HEK293 (cell line): ENCODE data around the gene AMT.

Experiments
- GLI2 ChIP-seq: fragments of 450-650 bp; formaldehyde crosslinking; IDR thresholded peaks from 2 replicates; pipeline ENCODE4; 2017; ENCODE audit warnings: missing biosample characterization, missing genetic modification characterization, low read depth, borderline replicate concordance
- KLF9 ChIP-seq: fragments of 450-650 bp; formaldehyde crosslinking; IDR thresholded peaks from 2 replicates; pipeline ENCODE4 v1.5.1; 2016; ENCODE audit warnings: missing biosample characterization, missing genetic modification characterization, low read depth
- SCRT1 ChIP-seq: fragments of 450-650 bp; formaldehyde crosslinking; IDR thresholded peaks from 2 replicates; pipeline ENCODE4 v1.5.1; 2016; ENCODE audit warnings: missing biosample characterization, missing genetic modification characterization, borderline replicate concordance
- SP3 ChIP-seq: fragments of 450-650 bp; formaldehyde crosslinking; IDR thresholded peaks from 2 replicates; pipeline ENCODE4 v1.5.1; 2016; ENCODE audit warnings: missing biosample characterization, missing genetic modification characterization
- YY1 ChIP-seq: fragments of 450-650 bp; formaldehyde crosslinking; IDR thresholded peaks from 2 replicates; pipeline ENCODE4 v1.5.1; 2018; ENCODE audit warnings: missing biosample characterization, missing genetic modification characterization
- ZBTB17 ChIP-seq: fragments of 450-650 bp; formaldehyde crosslinking; IDR thresholded peaks from 2 replicates; pipeline ENCODE4 v1.5.1; 2016; ENCODE audit warnings: missing biosample characterization, missing genetic modification characterization
- ZBTB20 ChIP-seq: fragments of 450-650 bp; formaldehyde crosslinking; IDR thresholded peaks from 2 replicates; pipeline ENCODE4 v1.5.1; 2016; ENCODE audit warnings: missing biosample characterization, missing genetic modification characterization
- ZNF174 ChIP-seq: fragments of 450-650 bp; formaldehyde crosslinking; IDR thresholded peaks from 2 replicates; pipeline ENCODE4 v1.5.0; 2017; ENCODE audit warnings: missing biosample characterization, mild to moderate bottlenecking, missing genetic modification characterization
- ZNF26 ChIP-seq: fragments of 450-650 bp; formaldehyde crosslinking; IDR thresholded peaks from 2 replicates; pipeline ENCODE4 v1.5.1; 2016; ENCODE audit warnings: missing biosample characterization, missing genetic modification characterization
- ZNF404 ChIP-seq: fragments of 450-650 bp; formaldehyde crosslinking; IDR thresholded peaks from 2 replicates; pipeline ENCODE4 v1.5.1; 2017; ENCODE audit warnings: missing biosample characterization, missing genetic modification characterization
- ZNF426 ChIP-seq: fragments of 450-650 bp; formaldehyde crosslinking; IDR thresholded peaks from 2 replicates; pipeline ENCODE4 v1.5.1; 2017; ENCODE audit warnings: missing biosample characterization, missing genetic modification characterization, mild to moderate bottlenecking, inconsistent platforms, moderate library complexity
- ZNF548 ChIP-seq: fragments of 450-650 bp; formaldehyde crosslinking; IDR thresholded peaks from 2 replicates; pipeline ENCODE4 v1.5.1; 2016; ENCODE audit warnings: missing biosample characterization, missing genetic modification characterization
- ZNF561 ChIP-seq: fragments of 450-650 bp; IDR thresholded peaks from 2 replicates; pipeline ENCODE4 v1.5.1; 2018; ENCODE audit warnings: missing biosample characterization, missing genetic modification characterization, borderline replicate concordance
- ZNF571 ChIP-seq: fragments of 450-650 bp; formaldehyde crosslinking; IDR thresholded peaks from 2 replicates; pipeline ENCODE4 v1.5.0; 2017; ENCODE audit warnings: missing biosample characterization, missing genetic modification characterization
- ZNF596 ChIP-seq: fragments of 450-650 bp; IDR thresholded peaks from 2 replicates; pipeline ENCODE4 v1.5.0; 2018; ENCODE audit warnings: missing biosample characterization, mild to moderate bottlenecking, missing genetic modification characterization, moderate library complexity
- ZNF621 ChIP-seq: fragments of 450-650 bp; formaldehyde crosslinking; IDR thresholded peaks from 2 replicates; pipeline ENCODE4 v1.5.1; 2017; ENCODE audit warnings: missing biosample characterization, missing genetic modification characterization
- ZNF664 ChIP-seq: fragments of 450-650 bp; formaldehyde crosslinking; IDR thresholded peaks from 2 replicates; pipeline ENCODE4 v1.5.1; 2016; ENCODE audit warnings: missing biosample characterization, missing genetic modification characterization
- ZNF692 ChIP-seq: fragments of 450-650 bp; formaldehyde crosslinking; IDR thresholded peaks from 2 replicates; pipeline ENCODE4 v1.5.1; 2016; ENCODE audit warnings: missing biosample characterization, missing genetic modification characterization
- ZNF837 ChIP-seq: fragments of 450-650 bp; formaldehyde crosslinking; IDR thresholded peaks from 2 replicates; pipeline ENCODE4 v1.5.1; 2016; ENCODE audit warnings: missing biosample characterization, missing genetic modification characterization
- ZNF843 ChIP-seq: fragments of 450-650 bp; formaldehyde crosslinking; IDR thresholded peaks from 2 replicates; pipeline ENCODE4 v1.5.1; 2016; ENCODE audit warnings: missing biosample characterization, missing genetic modification characterization
- TF ChIP-seq, protein P1 (sequence below): fragments of 450-650 bp; formaldehyde crosslinking; conservative IDR thresholded peaks from 2 replicates; pipeline ENCODE4 v1.5.1; 2016; ENCODE audit warnings: low read depth, missing biosample characterization, missing genetic modification characterization

The AMT gene

DNA sequence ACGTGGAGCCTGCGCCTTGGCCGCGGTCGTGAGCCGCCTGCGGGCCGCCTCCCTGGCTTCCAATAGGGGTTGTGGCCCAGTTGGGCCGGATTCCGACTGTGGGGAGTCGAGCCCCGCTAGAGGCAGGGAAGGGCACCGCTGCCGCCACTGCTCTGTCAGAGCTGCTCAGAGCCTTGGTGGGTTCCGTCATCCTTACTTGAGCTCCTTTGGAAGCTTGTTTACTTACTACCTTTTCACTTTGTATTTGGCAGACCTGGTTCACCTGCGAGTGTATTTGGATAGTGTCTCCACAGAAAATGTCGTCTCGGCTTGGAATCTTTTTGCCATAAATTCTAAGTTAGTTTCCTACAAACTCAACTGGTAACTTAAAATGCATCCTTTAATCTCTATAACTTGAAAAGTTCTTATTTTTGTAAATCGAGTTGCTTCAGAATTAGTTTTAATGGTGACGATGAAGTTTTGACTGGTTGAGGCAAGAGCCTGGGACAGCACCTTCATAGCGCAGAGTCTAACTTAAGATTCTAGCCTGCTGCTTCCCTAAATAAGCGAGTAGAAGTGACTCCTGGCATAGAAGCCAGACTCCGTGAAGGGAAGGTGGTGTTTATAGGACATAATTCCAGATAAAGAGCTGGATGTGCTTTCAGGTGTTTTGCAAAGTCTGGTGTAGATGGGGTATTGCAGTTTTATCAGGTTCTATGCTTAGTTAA lies 48.6 kb upstream of the AMT start (continued):
- peak; percentile 4; the same call in 1 of the 2 replicates for TF ChIP-seq ZNF692 (tag by site-specific recombination)
- no peak for TF ChIP-seq ZNF548 (tag by site-specific recombination)
- TF ChIP-seq YY1 (tag by site-specific recombination): no peak
- TF ChIP-seq GLI2 (tag by site-specific recombination): no peak
- TF ChIP-seq ZNF837 (tag by site-specific recombination): no peak
- 0 out of 2 replicates have a peak, but pooled peaks have one; percentile 27 for TF ChIP-seq ZNF561 (tag by site-specific recombination)
- TF ChIP-seq ZNF174: no peak
- 0 out of 2 replicates have a peak, but pooled peaks have one; percentile 10 for TF ChIP-seq SP3 (tag by site-specific recombination)
- TF ChIP-seq SCRT1 (tag by site-specific recombination): no peak
- no peak for TF ChIP-seq ZNF571
- no peak for TF ChIP-seq ZNF596 (tag by site-specific recombination)
- no peak for TF ChIP-seq ZNF426 (tag by site-specific recombination)
- TF ChIP-seq ZNF404 (tag by site-specific recombination): no peak
- TF ChIP-seq, protein P1, sequence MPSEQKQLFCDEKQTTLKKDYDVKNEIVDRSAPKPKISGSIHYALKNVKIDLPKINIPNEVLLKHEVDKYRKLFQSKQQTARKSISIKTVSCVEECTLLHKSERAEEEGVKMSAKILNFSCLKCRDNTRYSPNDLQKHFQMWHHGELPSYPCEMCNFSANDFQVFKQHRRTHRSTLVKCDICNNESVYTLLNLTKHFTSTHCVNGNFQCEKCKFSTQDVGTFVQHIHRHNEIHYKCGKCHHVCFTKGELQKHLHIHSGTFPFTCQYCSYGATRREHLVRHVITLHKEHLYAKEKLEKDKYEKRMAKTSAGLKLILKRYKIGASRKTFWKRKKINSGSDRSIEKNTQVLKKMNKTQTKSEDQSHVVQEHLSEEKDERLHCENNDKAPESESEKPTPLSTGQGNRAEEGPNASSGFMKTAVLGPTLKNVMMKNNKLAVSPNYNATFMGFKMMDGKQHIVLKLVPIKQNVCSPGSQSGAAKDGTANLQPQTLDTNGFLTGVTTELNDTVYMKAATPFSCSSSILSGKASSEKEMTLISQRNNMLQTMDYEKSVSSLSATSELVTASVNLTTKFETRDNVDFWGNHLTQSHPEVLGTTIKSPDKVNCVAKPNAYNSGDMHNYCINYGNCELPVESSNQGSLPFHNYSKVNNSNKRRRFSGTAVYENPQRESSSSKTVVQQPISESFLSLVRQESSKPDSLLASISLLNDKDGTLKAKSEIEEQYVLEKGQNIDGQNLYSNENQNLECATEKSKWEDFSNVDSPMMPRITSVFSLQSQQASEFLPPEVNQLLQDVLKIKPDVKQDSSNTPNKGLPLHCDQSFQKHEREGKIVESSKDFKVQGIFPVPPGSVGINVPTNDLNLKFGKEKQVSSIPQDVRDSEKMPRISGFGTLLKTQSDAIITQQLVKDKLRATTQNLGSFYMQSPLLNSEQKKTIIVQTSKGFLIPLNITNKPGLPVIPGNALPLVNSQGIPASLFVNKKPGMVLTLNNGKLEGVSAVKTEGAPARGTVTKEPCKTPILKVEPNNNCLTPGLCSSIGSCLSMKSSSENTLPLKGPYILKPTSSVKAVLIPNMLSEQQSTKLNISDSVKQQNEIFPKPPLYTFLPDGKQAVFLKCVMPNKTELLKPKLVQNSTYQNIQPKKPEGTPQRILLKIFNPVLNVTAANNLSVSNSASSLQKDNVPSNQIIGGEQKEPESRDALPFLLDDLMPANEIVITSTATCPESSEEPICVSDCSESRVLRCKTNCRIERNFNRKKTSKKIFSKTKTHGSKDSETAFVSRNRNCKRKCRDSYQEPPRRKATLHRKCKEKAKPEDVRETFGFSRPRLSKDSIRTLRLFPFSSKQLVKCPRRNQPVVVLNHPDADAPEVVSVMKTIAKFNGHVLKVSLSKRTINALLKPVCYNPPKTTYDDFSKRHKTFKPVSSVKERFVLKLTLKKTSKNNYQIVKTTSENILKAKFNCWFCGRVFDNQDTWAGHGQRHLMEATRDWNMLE (tag by site-specific recombination): no peak
- TF ChIP-seq ZNF843: no peak
- TF ChIP-seq ZNF664 (tag by site-specific recombination): no peak
- TF ChIP-seq ZNF26: no peak
- TF ChIP-seq ZBTB20 (tag by site-specific recombination): peak; percentile 59; the same call in 1 of the 2 replicates
- no peak for TF ChIP-seq KLF9 (tag by site-specific recombination)
- TF ChIP-seq ZBTB17 (tag by site-specific recombination): no peak
- no peak for TF ChIP-seq ZNF621 (tag by site-specific recombination)
